GM18505 (cell line): ENCODE results near the gene COL15A1.
"Not testable (repeated sequence)": the region's sequence is repeated elsewhere in the genome, so short reads cannot be mapped to it uniquely, and the experiment has no call there.

Experiments
- ATAC-seq: cut with Tn5 transposase; IDR thresholded peaks from one replicate; pipeline ENCODE4 v1.9.1; 2021; ENCODE audit not compliant: unreplicated experiment
- POLR2A ChIP-seq: IDR thresholded peaks from 4 replicates; pipeline ENCODE4 v1.6.1; 2011; ENCODE audit warnings: borderline replicate concordance; ENCODE audit not compliant: insufficient read depth, insufficient read length; ENCODE audit errors: extremely low read depth

The COL15A1 gene

GRCh38 chr9:98943682-98944056 lies at the start of gene COL15A1:
TSS of gene COL15A1 (plus strand) at chr9:98943907. CDS start at chr9:98944062, 155 bp downstream.
- TF ChIP-seq POLR2A, result no peak
- no peak for ATAC-seq

GRCh38 chr9:98894171-98894570 lies 49.5 kb upstream of the COL15A1 start:
- no peak for ATAC-seq

GRCh38 chr9:98894761-98895160 lies 48.9 kb upstream of the COL15A1 start:
- ATAC-seq, result no peak
- TF ChIP-seq POLR2A, result no peak

More at GRCh38 chr9:98894171-98894570, 49.5 kb upstream of the COL15A1 start:
- no peak for TF ChIP-seq POLR2A

GRCh38 chr9:98896632-98897031 lies 47.1 kb upstream of the COL15A1 start:
- no peak for ATAC-seq

GRCh38 chr9:98897745-98898144 lies 46.0 kb upstream of the COL15A1 start:
- no peak for ATAC-seq
- no peak for TF ChIP-seq POLR2A

More at GRCh38 chr9:98896632-98897031, 47.1 kb upstream of the COL15A1 start:
- TF ChIP-seq POLR2A, result no peak

GRCh38 chr9:98899408-98900056 lies 44.2 kb upstream of the COL15A1 start:
- ATAC-seq, result no peak
- TF ChIP-seq POLR2A, result no peak

GRCh38 chr9:98900244-98900643 lies 43.5 kb upstream of the COL15A1 start:
- no peak for TF ChIP-seq POLR2A
- no peak for ATAC-seq

- no peak for ATAC-seq
- TF ChIP-seq POLR2A, result no peak
These were observed 43.0 kb upstream of the COL15A1 start for GRCh38 chr9:98900725-98901124.

GRCh38 chr9:98901843-98902242 lies 41.9 kb upstream of the COL15A1 start:
- ATAC-seq, result not testable (repeated sequence)

GRCh38 chr9:98902516-98902915 lies 41.2 kb upstream of the COL15A1 start:
- no peak for TF ChIP-seq POLR2A
- ATAC-seq, result no peak

- no peak for TF ChIP-seq POLR2A
- ATAC-seq, result no peak
These were observed 40.8 kb upstream of the COL15A1 start for GRCh38 chr9:98902925-98903324.

GRCh38 chr9:98903961-98904411 lies 39.7 kb upstream of the COL15A1 start:
- TF ChIP-seq POLR2A, result no peak
- no peak for ATAC-seq

- no peak for ATAC-seq
- TF ChIP-seq POLR2A, result no peak
These were observed 38.7 kb upstream of the COL15A1 start for GRCh38 chr9:98905015-98905414.

GRCh38 chr9:98906273-98907040 lies 37.2 kb upstream of the COL15A1 start:
- no peak for ATAC-seq
- no peak for TF ChIP-seq POLR2A

GRCh38 chr9:98907055-98907454 lies 36.7 kb upstream of the COL15A1 start:
- TF ChIP-seq POLR2A, result no peak

More at GRCh38 chr9:98907055-98907454, 36.7 kb upstream of the COL15A1 start:
- ATAC-seq, result no peak
